GM12873 (cell line): ENCODE results near the gene AQR.

Experiments used
- TF ChIP-seq, protein P1 (sequence below): IDR thresholded peaks from 2 replicates; pipeline ENCODE4 v1.5.1; 2012; ENCODE audit warnings: low read depth, mild to moderate bottlenecking, moderate library complexity, low read length, control low read depth; ENCODE audit not compliant: insufficient read depth; ENCODE audit errors: missing control alignments

The AQR gene

DNA sequence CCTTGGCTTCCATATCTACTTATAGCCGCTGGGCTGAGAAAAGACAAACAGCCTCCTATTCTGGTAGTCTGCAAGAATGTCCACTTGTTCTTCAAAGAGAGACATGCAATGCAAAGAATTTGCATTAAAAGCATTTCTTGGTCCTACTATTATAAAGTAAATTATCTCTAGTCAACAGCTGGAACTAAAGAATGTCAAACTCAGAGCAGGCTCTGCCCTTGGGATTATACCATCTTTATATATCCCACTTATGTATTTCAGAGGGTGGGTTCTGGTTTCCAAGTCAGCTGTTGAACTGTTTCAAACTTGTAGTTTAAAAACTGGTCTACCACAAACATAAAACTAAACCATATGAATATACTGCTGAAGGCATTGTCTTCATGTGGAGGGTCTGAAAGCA lies 167.2 kb downstream of the AQR start:
- TF ChIP-seq, protein P1, sequence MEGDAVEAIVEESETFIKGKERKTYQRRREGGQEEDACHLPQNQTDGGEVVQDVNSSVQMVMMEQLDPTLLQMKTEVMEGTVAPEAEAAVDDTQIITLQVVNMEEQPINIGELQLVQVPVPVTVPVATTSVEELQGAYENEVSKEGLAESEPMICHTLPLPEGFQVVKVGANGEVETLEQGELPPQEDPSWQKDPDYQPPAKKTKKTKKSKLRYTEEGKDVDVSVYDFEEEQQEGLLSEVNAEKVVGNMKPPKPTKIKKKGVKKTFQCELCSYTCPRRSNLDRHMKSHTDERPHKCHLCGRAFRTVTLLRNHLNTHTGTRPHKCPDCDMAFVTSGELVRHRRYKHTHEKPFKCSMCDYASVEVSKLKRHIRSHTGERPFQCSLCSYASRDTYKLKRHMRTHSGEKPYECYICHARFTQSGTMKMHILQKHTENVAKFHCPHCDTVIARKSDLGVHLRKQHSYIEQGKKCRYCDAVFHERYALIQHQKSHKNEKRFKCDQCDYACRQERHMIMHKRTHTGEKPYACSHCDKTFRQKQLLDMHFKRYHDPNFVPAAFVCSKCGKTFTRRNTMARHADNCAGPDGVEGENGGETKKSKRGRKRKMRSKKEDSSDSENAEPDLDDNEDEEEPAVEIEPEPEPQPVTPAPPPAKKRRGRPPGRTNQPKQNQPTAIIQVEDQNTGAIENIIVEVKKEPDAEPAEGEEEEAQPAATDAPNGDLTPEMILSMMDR, result no peak
